GM21723 (cell line): ENCODE measurements around the gene ALG12.
"Not testable (repeated sequence)": the region's sequence is repeated elsewhere in the genome, so short reads cannot be mapped to it uniquely, and the experiment has no call there.

Source experiments
- ATAC-seq: cut with Tn5 transposase; IDR thresholded peaks from one replicate; pipeline ENCODE4 v1.9.1; 2021; ENCODE audit warnings: mild to moderate bottlenecking, moderate library complexity; ENCODE audit not compliant: unreplicated experiment

The ALG12 gene

DNA sequence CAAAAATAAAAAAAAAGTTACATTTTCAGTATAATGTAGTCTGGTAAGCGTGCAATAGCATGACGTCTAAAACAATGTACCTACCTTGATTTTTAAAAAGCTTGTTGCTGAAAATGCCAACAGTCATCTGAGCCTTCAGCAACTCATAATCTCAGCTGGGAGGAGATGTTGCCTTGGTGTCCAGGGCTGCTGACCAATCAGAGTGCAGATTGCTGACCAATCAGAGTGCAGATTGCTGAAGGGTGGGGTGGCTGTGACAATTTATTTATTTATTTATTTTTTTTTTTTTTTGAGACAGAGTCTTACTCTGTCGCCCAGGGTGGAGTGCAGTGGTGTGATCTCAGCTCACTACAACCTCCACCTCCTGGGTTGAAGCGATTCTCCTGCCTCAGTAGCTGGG lies 46.8 kb downstream of the ALG12 start:
- ATAC-seq, result no peak

DNA sequence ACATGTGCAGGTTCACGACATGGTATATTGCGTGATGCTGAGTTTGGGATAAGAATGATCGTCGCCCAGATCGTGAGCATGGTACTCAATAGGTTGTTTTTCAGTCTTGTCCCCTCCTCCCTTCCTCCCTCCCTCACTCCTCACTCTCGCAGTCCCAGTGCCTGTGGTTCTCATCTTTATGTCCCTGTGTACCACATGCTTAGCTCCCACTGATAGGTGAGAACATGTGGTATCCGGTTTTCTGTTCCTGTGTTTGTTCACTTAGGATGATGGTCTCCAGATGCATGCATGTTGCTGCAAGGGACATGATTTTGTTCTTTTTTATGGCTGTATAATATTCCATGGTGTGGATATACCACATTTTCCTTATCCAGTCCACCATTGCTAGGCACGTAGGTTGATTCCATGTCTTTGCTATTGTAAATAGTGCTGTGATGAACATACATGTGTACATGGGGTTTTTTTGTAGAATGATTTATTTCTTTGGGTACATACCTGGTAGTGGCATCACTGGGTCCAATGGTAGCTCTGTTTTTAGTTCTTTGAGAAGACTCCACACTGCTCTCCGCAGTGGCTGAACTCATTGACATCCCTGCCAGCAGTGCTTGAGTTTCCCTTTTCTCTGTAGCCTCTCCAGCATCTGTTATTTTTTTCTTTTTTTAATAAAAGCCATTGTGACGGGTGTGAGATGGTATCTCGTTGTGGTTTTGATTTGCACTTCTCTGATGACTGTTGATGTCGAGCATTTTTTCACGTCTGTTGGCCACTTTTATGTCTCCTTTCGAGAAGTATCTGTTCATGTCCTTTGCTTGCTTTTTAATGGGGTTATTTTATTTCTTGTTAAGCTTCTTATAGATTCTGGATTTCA lies 48.2 kb downstream of the ALG12 start:
- no peak for ATAC-seq

DNA sequence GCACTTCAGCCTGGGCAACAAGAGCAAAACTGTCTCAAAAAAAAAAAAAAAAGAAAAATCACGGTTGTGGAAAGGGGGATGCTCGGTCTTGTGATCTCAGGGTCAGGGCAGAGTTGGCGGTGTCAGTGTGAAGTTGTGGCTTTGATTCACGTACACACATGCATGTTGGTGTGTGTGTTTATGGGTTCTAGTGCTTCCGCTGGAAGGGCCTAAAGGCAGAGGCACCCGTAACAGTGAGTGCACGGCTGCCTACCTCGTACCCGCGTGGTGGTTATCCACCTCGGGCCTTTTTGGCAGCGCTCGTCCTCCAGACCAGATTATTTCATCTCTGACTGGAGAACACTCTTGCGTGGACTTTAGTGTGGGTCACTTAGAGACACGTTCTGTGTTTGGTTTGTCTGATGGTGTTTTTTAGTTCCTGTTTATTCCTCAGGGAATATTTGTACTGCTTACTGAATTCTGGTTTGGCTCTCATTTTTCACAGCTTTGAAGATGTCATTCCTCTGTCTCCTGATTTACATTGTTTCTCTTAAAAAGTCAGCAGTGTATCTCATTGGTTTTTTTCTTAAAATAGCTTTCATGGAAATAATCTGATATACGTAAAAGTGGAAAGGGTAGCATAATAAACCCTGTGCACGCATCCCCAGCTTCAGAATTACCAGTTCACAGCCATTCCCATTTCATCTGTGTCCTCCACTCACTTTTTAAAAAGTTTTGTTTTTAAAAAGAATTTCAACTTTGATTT lies 49.0 kb downstream of the ALG12 start:
- no peak for ATAC-seq

DNA sequence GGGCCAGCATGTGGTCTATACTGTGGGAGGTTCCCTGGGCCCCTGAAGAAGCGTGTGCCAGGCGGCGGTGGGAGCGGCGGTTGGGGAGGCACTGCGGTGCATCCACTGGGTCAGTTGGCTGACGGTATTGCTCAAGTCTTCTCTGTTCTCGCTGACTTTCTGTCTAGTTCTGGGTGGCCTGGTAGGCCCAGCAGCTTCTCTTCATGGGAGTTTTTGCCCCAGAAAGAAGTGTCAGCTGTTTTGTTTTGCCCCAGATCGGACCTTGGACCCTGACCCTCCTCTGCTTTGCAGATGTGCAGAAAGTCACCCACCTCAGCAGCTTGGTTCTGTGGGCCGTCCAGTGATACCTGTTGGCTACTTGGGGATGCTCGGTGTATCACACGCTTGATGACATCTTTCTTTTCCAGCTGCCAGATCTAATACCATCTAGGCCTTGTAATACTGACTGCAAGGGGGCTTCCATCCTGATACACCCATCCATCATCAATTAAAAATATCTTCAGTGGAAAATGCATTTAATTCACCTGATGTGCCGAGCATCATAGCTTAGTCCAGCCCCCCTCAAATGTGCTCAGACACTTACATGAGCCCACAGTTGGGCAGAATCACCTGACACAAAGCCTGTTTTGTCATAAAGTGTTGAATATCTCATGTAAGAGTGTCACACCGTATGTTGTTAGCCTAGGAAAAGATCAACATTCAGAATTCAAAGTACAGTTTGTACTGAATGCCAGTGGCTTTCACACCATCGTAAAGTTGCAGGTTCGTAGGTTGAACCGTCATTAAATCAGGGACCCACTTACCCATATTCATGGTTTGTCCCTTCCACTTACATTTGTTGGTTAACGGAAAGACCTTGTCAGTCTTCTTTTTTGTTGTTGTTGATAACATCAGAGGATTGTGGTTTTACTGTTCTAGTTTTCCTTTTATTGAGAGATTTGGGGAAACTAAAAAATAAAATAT lies 50.7 kb downstream of the ALG12 start:
- no peak for ATAC-seq

DNA sequence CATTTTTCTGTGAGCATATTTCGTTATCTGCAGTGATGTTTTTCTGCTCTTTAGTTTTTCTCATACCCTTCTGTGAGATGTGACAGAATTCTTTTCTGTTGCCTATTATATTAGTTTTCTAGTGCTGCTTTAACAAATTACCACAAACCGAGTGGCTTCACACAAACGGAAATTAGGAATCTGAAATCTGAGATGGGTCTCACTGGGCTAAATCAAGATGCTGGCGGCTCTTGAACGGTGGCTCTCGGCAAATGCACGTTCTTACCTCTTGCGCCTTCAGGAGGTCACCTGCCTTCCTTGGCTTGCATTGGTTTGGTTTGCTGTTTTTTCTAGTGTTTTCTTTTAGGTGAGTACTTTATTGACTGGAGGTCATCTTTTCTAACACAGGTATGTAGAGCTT lies 51.6 kb downstream of the ALG12 start:
- ATAC-seq, result no peak

DNA sequence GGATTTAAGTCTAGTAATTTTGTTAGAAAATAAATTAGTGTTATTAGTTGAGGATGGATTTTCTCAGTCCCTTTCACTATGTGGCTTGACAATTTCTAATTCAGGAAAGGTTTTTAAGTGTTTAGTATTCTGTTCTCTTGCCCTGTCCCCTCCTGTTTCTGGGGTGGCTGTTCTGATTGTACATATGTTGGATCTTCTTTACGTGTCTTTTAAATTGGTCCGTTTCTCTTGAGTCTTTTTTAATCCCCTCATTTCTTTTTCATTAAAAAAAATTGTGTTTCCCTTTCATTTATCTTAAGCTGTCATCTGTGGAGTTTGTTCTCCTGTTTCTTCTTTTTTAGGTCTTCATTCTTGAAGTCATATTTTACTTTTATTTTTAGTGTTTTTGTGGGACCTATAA lies 52.1 kb downstream of the ALG12 start:
- no peak for ATAC-seq

DNA sequence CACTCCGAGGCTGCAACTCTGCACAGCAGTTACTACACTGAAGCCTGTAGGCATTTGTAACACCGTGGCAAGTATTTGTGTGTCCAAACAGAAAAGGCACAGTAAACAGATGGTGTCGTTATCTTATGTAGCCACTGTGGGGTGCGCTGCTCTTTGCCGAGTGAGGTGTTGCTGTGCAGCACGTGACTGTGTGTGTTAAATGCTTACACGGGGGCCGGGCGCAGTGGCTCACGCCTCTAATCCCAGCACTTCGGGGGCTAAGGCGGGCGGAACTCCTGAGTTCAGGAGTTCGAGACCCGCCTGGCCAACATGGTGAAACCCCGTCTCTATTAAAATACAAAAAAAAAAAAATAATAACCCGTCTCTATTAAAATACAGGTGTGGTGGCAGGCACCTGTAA lies 53.1 kb downstream of the ALG12 start:
- no peak for ATAC-seq

DNA sequence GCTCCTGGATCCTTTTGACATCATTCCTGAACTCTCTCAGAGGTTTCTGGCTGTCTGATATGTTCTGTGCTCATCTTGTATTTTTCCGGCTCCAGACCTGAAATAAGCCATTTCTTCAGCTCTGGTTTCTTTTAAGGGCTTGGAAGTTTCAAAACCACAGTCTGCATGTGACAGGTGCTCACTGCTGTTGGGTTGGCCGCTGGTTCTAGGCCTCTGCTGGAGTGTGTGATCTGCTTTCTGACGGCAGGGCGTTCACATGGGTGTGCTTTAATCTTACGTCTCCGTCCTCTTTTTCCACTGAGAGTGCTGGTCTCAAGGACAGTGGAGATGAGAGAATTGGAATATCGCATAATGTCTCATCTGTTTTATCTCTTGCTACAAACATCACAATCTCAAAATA lies 54.3 kb downstream of the ALG12 start:
- no peak for ATAC-seq

DNA sequence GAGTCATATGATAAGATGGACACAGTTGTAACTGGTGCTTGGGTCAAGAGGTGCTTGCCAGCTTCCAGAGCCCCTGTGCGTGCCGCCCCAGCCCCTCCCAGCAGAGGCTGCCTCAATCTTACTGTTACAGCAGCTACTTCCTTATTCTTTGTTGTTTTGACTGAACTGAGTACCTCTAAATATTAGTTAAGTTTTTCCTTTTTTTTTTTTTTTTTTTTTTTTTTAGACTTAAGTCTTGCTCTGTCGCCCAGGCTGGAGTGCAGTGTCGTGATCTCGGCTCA lies 55.8 kb downstream of the ALG12 start:
- no peak for ATAC-seq

DNA sequence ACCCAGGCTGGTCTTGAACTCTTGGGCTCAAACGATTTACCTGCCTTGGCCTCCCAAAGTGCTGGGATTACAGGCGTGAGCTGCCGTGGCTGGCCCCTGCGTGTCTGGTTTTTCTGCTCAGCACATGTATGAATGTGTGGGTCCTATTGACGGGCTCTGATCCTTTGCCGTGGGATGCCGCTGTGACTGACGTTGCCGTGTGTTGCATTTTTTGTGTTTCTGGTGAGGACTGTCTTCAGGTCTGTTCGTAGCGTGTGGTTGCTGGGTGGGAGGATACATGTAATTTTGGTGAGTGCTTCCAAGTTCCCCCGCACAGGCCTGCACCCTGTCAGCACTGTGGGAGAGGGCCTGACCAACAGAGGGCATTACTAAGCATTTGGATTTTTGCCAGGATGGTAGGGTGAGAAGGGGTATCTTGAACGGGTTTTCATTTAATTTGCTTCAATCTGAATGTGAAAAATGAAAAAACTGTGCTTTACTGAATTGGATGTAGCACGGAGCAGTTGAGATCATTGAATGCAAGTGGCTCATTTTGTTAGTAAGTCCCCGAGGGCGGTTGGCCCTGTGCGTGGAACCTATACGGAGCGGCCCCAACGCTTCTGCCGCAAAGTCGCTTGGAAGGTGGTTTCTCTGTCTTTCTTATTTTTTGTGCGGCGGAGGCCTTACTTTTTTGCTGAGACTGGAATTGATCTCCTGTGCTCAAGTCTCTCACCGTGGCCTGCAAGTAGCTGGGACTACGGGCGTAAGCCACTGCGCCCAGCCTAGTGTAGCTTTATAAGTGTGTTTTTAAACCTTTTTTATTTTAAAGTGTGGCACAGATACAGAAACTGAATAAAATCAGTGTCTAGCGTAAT lies 56.4 kb downstream of the ALG12 start:
- no peak for ATAC-seq

DNA sequence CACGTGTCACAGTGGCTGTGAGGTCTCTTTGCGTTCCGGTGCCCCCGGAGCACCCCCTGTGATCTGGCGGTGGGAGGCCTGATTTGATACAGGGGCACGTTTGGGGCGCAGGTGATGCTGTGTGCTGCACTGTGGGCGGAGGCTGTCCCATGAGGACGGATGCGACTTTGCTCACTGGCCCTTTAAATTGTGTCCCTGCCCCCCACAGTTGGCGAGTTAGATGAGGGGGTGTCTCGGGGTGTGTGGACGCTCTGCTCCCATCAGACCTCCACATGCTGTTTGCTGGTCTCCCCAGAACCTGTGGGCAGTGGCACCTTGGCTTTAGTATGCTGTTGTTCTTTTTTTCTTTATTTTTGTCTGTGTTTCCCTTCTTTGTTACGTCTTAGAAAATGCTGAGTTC lies 59.4 kb downstream of the ALG12 start:
- no peak for ATAC-seq

DNA sequence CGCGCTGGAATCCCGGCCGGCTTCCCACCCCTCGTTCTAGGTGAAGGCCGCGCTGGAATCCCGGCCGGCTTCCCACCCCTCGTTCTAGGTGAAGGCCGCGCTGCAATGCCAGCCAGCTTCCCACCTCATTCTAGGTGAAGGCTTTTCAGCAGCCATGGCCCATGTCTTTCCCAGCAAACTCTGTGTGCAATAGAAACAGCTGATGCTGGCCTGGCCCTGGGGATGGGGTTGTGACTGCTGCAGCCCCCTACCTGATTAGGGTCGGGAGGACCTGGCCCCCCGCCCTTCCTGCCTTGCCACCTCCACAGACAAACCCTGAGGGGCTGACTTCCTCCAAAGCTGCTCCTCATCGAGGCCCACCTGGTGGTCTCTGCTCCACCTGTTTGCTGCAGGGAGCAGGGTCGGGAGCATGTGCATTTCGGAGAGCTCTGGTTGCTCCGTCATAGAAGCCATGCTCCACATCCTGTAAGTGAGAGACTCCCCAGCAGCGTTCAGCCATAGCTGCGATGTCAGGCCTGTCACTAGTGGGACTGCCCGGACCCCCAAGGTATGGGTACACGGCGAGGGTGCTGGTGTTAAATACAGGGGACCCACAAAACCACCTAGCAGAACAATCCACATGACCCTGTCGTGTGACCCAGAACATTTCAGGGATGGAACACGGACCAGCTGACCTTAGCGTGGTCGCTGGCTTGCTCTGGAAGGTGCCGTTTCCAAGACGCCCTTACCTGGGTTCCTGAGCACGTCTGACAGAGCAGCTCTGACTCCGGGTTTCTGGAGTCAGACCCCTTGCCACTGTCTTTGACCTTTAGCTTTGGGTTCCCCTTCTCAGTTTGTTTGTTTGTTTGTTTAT lies 61.2 kb downstream of the ALG12 start:
- no peak for ATAC-seq

DNA sequence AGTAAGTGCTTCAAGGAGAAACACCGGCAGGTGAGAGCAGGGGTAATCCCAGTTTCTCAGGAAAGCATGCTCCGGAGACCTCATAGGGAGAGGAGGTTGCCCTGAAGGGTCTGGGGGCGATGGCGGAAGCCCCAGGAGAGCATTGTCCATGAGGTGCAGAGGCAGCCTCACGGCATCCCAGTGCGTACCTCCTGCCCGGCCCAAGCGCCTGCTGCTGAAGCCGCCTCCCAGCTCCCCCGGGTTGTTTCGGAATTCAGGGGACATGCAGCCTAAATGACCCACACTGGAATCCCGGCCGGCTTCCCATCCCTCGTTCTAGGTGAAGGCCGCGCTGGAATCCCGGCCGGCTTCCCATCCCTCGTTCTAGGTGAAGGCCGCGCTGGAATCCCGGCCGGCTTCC lies 61.9 kb downstream of the ALG12 start:
- ATAC-seq, result no peak

DNA sequence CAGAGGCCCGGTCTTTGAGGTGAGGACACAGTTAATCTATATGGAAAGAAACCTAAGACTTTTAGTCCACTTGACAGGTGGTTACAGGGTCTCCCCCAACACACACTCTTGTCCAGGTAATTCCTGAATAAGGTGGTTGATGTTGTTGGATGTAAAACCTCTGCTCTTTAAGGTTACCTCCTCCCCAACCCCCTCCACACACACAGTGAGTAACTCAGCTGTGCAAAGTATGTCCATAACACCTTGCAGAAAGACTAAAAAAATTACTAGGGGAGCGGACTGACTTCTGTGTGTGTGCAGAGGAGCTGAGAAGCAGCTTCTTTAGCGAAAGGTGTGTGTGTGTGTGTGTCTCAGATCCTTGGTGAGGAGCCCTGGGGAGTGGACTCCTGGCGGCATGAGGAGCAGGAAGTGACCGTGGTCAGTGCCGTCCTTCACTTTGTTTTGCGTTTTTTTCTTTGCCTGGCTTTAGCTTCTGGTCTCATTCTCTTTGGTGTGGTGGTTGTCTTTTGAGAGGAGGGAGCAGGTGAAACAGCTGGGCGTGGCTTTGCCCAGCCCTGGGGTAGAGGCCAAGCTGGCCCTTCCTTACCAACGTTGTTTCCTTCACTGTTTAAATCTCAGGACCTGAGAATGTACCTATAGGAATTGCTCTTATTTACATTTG lies 62.9 kb downstream of the ALG12 start:
- ATAC-seq, result no peak

DNA sequence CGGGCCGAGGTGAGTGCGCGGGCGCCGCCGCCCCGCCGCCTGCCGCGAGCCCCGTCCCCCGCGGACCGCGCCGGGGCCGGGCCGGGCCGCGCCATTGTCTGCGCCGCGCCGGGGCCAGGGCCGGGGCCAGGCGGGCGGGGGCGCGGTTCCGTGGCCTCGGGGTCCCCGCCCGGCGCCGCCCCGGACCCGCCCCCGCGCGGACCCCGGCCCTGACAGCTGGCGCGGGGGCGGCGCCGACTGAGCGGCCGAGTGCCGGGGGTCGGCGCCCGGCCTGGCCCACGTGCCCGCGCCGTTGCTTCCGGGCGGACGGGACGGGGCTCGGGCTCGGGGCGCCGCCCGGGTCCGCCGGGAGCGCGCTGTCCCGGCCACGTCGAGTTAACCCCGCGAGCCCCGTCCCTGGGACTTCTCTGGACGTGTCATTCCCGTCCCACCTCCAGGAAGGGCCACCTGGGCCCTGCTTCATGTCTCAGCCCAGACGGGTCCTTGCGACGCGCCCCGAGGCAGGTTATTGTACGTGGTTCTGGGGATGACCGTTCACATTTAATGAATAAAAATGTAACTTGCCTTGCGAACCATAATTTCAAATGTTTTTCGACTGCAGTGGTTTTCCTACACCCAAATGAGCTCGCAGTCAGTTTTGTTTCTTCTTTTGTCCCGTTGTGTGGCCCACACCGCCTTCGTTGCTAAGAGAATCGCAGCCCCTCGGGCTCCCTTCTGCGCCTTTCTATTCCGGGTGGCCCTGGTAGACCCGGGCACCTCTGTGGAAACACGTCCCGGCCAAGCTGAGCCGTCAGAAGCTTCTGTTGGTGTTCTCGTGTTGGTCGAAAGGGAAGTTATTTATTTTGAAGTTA lies 64.0 kb downstream of the ALG12 start:
- ATAC-seq, result peak; percentile 26

DNA sequence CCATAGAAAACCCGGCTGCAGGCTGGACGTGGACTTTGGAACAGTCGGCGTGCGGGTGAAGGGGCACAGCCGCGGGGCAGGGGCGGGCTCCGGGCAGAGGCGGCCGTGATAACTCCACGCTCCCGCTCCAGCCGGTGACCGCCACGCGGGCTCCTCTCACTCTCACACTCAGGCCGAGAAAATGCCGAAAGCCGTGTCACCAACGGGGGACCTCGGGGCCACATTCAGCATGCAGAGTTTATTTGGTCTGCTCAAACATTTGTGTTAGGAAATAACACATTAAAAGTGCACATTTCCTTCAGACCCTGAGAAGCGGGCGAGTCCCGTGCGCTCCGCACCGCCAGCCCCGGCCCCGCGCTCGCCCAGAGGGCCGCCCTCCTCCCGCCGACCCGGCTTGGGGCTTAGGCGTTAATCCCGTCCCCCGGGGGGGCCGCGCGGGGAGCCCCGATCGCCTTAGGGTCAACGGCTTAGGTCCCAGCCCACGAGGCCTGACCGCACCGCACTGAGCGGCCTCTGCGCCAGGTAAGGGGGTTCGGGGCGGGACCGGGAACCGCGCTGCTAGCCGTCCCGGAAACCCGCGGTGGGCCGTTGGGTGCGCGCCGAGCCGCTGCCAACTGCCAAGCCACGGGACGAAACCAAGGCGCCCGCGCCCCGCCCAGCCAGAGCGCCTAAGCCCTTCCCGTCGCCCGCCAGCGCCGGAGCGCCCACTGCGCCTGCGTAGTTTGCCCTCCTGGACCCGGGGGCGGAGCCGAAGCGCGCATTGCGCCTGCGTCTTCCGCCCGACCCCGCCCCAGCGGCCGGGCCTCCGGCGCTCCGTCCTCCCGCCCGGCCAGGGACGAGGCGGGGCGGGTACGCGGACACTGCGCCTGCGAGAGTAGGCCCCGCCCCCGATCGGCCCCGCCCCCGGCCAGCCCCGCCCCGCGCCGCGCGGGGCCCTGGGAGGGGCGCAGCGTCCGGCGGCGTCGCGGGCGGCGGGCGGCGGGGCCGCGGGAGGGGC lies 65.0 kb downstream of the ALG12 start, which contains the start of gene ZBED4:
Gene ZBED4, plus strand, starts transcription at position 947 of the 997 bp plus-strand sequence. CDS start 29,819 bp downstream, outside the sequence.
- ATAC-seq, result peak; percentile 74

DNA sequence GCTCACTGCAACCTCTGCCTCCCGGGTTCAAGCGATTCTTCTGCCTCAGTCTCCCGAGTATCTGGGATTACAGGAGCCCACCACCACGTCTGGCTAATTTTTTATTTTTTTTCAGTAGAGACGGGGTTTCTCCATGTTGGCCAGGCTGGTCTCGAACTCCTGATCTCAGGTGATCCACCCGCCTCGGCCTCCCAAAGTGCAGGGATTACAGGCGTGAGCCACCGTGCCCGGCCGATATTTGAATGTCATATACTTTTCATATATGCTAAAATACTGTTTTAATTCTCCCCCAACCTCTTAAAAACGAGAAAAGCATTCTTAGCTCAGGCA lies 65.7 kb downstream of the ALG12 start:
- not testable (repeated sequence) for ATAC-seq
